ENCODE data around the gene IKBKE. TPM values are rescaled to one million over a fixed set of nuclear protein-coding genes. Genes with fewer than 3 reads are reported as not detected.
A peak's percentile ranks its signal among the peaks of the same experiment; 100 is the strongest.

IKBKE gene
- total RNA-seq, 1 experiment from 2014 or later = 12.9 TPM

DNA sequence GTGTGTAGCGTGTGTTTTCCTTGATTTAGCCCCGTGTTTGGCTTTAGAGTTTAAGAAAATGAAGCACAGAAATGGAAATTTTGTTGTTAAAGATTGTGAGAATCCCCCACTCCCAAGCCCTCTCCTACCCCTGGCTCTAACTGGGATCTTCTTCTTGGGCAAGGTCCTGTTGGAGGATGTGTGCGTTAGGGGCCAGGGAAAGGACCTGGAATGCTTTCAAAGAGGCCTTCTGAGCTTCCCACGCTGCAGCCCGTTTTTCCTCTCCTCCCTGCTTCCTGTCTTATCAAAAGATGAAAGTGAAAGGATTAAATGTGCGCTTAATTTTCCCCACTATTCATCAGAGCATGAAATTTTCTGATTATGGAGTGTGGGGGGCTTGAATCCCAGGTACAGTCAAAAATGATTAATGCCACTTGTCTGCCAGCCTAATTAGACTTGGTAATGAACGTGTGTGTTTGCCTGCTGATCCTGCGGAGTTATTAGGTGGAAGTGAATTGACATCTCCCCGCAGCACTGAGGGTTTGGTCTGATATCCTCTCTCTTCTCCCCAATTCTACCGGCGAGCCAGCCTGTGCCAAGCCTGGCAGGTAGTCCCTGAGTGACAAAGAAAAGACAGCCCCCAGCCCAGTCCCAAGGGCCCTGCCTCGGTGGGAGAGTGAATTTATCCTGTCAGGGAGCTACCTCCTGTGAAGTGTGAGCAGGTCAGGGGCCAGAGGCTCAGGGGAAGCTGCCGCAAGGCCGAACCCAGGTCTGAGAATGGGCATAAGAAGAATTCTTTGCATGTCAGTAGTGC lies 42.0 kb downstream of the IKBKE start:
- Histone ChIP-seq H3K4me3 (no peak overlapping the region), H3K36me3 (no peaks in the 10 kb centered on the region), H3K27me3 (no peaks in the 10 kb centered on the region), H3K9me3 (no peaks in the 10 kb centered on the region)
- DNase-seq = no peak

DNA sequence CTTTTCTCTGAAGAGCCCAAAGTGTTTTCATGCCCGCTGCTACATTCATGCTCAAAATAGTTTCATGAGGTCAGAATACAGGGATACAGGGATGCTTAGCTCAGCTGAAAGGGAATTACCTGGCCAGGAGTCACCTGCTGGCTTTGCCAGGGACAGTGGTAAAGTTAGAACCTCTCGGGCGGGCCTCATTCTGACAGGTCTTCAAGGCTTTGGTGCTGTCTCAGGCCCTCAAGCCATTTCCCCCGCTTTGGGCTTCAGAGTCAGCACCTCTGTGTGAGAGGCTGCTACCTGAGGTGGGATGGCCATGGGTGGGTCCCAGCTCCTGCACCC lies 42.5 kb downstream of the IKBKE start:
- H3K27me3 ChIP-seq = no peaks in the 10 kb centered on the region
- no peaks in the 10 kb centered on the region for H3K36me3 ChIP-seq
- no peaks in the 10 kb centered on the region for H3K9me3 ChIP-seq
- H3K4me3 ChIP-seq = no peak overlapping the region
- no peak for DNase-seq

DNA sequence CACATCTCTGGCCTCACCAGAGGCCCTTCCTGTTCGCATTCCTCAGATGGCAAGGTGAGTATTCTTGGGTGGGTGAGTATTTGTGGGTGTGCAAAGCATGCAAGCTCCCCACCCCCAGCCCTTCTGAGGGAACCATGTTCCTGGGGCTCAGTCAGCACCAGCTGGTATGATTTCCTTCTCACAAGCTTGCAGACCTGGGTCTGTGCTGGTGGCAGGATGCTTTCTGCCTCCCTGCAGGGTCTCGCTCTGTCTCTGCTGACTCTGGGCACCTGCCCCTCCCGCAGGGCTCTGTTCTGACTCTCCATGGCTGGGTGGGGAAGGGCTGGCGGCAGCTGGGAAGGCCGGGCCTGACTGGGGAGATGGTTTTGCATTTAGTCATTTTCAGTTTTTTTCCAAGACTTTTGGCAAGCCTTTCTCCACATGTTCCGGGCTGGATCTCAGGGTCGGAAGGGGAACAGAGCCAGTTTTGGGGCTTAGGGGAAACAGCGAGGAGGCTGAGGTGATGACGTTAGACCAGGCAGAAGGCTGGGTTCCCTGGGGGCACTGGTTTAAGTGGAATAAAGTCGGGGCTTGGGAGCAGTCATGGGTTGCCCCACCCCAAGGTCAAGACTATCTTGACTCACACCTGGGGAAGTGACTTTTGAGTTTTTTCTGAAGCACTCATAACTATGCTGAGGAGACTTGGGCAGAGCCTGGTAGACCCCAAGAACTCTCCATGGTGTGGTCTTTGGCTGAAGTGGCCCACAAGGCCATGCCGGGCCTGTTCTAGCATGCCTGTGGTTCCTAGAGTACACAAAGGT lies 43.2 kb downstream of the IKBKE start:
- DNase-seq = peak; percentile 94
- Histone ChIP-seq H3K9me3 (no peaks in the 10 kb centered on the region), H3K27me3 (no peaks in the 10 kb centered on the region), H3K36me3 (no peaks in the 10 kb centered on the region), H3K4me3 (no peak overlapping the region)

DNA sequence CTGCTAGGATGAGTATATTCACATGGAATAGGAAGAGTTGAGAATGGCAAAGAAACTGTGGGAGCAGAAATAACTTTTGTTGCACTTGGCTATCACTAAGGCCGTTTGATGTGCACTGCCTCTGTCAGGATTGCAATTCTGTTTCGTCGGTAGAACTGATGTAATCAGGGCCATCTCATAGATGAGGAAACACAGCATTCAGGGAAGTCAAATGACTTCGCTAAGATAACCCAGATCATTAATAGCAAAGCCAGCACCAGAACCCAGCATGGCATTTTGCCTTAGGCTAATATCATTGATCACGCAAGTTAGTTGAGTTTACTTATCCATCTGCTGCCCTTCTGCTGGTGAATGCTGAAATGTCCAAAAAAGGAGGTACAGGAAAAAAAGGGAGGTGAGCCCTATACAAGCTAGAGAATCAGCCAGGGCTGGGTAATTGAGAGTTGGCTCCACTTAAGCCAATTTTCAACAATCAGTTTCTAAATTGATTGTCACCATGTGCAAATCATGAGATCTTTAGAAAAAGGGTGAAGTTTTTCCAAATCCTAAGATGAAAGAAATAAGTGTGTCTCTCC lies 44.6 kb downstream of the IKBKE start:
- no peaks in the 10 kb centered on the region for H3K9me3 ChIP-seq
- H3K27me3 ChIP-seq = no peaks in the 10 kb centered on the region
- DNase-seq = no peak
- no peak overlapping the region for H3K4me3 ChIP-seq
- H3K36me3 ChIP-seq = no peaks in the 10 kb centered on the region

DNA sequence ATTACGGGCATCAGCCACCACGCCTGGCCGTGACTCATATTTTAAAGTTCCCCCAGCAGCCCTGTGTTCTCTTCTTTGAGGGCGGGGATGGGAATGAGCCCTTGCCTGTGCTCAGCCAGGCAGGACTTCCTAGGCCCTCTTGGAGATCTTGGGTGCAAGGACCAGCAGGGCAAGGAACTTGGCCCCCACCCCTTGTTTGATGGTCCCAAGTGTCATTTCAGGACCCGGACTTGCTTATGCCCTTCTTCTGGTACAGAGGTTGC lies 46.4 kb downstream of the IKBKE start:
- no peak for DNase-seq
- H3K9me3 ChIP-seq = no peaks in the 10 kb centered on the region
- H3K4me3 ChIP-seq = no peak overlapping the region
- no peaks in the 10 kb centered on the region for H3K27me3 ChIP-seq
- no peaks in the 10 kb centered on the region for H3K36me3 ChIP-seq

DNA sequence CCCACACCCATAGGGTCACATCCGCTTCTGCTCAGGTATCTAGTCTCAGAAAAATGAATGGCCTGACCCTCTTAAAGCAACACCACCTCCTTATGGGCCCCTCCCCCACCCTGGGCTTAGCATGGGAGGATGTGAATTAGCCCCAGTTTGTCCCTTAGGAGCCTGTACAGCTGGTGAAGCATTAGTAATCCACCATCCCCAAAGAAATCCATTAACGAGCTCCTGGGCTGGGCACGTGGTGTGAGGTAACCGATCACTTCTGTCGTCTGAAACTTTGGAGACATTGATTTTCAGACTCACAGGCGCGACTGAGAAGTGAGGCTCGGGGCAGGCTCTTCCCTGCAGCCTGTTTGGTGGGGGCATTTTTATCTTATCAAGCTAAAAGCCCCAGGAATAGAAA lies 47.5 kb downstream of the IKBKE start:
- Histone ChIP-seq H3K27me3 (no peaks in the 10 kb centered on the region), H3K9me3 (no peaks in the 10 kb centered on the region), H3K4me3 (no peak overlapping the region), H3K36me3 (no peaks in the 10 kb centered on the region)
- no peak for DNase-seq

DNA sequence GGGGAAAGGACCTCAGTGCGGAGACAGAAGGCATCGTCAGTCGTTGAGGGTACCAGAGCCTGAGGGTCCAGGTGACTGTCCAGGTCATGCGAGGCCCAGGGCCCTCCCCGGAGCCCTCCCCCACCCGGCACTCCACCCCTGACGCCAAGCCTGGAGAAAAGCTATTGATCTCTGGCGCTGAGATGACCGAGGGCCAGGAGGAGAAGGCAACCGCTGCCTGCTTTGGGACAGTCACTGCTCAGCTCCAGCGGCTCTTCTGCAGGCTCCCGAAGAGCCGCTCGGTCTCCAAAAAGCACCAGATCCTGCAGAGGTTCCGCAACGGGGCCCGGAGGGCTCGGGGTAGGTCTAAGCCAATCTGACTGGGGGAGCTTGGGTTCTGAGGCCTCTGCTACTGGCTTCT lies 47.9 kb downstream of the IKBKE start:
- Histone ChIP-seq H3K27me3 (no peaks in the 10 kb centered on the region), H3K9me3 (no peaks in the 10 kb centered on the region), H3K4me3 (no peak overlapping the region), H3K36me3 (no peaks in the 10 kb centered on the region)
- no peak for DNase-seq

DNA sequence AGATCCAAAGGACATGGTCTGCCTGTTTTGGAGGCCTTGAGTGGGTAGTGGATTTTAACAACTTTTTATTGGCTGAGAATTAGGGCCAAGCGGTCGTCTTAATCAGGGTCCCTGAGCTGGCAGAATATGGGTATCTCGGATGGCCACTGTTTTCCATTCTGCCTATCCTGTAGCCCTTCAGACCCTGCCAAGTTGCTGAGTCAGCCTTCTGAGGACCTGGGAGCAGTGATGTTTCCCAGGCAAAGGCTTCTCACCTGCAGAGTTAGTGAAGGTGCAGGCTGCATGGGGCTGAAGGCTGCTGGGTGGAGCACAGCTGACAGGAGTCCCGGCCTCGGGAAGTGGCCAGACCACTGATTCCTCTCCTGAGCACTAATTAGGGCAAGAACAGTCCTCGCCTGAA lies 48.5 kb downstream of the IKBKE start:
- no peaks in the 10 kb centered on the region for H3K27me3 ChIP-seq
- DNase-seq = no peak
- no peaks in the 10 kb centered on the region for H3K9me3 ChIP-seq
- no peaks in the 10 kb centered on the region for H3K36me3 ChIP-seq
- no peak overlapping the region for H3K4me3 ChIP-seq

DNA sequence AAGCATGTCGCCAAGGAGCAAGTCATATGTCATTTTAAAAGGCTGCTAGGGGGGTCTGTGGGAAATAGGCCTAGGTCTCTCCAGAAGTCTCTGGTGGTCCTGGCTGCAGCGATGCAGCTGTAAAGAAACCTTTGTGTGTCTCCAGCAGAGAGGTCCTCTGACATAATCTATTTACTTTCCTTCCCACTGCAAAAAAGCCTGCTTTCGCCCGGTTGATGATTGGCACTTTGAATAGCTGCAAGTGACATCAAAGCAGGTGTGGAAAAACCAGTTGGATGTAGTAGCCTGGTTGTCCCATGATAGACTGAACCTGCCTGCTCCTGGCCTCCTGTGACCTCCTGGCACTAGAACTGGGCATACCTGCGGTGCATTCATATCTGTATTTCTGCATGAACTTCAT lies 50.9 kb downstream of the IKBKE start:
- no peaks in the 10 kb centered on the region for H3K9me3 ChIP-seq
- DNase-seq = no peak
- H3K27me3 ChIP-seq = no peaks in the 10 kb centered on the region
- H3K4me3 ChIP-seq = no peak overlapping the region
- H3K36me3 ChIP-seq = no peaks in the 10 kb centered on the region

DNA sequence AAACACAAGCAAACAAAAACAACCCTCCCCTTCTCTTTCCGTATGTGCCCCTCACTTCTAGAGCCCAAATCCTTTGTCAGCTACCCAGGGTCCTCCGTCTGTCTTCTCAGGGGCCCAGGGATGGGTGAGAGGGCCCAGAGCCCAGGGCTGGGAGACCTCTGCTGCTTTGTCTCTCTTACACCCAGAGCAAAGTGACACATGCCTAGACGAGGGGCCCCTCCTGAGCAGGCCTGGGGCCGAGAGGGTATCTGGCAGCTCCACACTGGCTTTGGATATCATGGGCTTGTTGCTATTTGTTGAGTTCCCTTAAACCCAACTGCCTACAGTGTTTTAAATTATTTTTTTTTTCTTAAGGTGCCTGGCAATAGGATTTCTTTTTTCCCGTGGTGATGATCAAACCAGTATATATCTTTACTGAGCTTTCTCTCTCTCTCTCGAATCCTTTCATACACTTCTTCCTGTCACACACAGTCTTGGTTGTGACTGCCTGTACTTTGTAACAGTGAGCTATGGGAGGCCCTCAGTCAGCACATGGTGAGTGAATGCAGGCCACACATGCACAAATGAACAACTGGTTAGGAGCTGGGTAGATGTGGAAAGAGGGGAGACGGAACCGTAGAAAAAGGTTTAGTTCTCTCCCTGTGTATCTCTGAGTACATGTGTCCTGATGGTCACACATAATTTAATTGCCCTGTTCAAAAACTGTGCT lies 51.6 kb downstream of the IKBKE start:
- DNase-seq = no peak
- Histone ChIP-seq H3K4me3 (no peak overlapping the region), H3K36me3 (no peaks in the 10 kb centered on the region), H3K27me3 (no peaks in the 10 kb centered on the region), H3K9me3 (no peaks in the 10 kb centered on the region)

DNA sequence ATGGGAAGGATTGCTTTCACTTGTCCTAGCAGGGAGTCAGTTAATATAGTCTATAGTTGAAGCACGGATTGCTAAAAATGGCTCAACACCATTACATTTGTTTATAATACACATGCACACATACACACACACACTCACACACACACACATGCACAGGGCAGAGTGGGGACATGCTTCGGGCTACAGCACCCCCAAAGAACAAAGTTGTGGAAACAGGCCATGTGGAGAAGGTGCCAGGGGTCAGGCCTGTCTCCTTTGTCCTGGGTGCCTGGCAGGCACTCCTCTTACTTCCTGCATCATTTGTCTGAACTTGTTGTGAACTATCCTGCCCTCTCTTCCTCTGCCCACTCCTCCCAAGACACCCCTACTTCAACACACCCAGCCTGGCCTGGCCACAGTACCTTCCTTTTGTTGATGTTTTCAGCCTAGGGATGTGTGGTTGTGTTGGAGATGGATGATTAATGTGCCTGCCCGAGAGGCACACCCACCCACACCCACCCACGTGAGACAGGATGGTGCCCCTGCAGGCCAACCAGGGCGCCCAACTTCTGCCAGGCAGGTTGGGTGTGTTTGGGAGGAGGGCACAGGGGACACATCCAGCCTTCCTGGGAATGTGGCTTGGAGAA lies 54.6 kb downstream of the IKBKE start:
- Histone ChIP-seq H3K36me3 (no peaks in the 10 kb centered on the region), H3K9me3 (no peaks in the 10 kb centered on the region), H3K4me3 (no peak overlapping the region), H3K27me3 (no peaks in the 10 kb centered on the region)
- no peak for DNase-seq

DNA sequence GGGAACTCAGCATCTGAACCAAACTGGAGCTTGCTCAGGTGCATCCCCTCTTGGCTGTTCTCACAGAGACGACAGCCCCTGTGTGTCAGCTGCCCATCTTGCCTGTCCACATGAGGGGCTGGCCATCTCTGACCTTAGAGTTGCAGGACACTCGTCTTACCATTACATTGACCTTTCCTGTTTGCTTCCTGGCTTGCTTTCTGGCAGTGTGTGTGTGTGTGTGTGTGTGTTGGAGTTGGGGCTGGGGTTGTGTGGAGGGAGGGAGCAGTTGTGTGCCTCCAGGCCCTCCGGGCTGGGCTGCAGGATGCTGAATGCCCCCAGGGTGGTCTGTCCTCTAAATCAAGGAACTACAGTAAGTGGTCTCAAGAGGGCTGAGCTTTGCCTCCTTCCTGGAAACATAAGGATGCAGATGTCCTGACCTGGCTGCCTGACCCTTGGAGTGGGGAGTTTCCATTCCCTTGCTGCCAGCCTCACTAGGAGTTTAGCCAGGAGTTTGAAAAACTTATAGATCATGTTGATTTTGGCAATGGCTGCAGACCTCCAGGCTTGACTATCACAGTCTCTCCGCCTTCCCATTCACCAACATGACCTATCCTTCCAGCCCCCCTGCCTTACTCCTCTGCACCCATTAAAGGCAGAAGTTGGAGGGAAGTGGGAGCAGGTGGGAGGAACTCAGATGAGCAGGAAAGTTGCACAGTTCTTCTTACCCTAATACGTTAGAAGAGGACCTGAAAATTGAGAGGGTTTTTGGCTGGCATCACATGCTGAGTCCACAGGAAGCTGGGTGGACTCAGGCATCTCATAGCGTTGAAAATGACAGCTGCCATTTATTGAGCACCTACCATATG lies 56.0 kb downstream of the IKBKE start:
- Histone ChIP-seq H3K9me3 (no peaks in the 10 kb centered on the region), H3K27me3 (no peaks in the 10 kb centered on the region), H3K4me3 (no peak overlapping the region), H3K36me3 (no peaks in the 10 kb centered on the region)
- peak; percentile 63 for DNase-seq

DNA sequence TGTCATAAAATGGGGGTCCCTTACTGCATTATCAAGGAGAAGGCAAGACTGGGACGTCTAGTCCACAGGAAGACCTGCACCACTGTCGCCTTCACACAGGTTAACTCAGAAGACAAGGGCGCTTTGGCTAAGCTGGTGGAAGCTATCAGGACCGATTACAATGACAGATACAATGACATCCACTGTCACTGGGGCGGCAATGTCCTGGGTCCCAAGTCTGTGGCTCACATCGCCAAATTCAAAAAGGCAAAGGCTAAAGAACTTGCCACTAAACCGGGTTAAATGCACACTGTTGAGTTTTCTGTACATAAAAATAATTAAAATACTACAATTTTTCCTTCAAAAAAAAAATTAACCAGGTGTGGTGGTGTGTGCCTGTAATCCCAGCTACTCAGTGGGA lies 59.1 kb downstream of the IKBKE start:
- Histone ChIP-seq H3K9me3 (no peaks in the 10 kb centered on the region), H3K27me3 (no peaks in the 10 kb centered on the region), H3K4me3 (no peak overlapping the region), H3K36me3 (no peaks in the 10 kb centered on the region)
- no peak for DNase-seq

DNA sequence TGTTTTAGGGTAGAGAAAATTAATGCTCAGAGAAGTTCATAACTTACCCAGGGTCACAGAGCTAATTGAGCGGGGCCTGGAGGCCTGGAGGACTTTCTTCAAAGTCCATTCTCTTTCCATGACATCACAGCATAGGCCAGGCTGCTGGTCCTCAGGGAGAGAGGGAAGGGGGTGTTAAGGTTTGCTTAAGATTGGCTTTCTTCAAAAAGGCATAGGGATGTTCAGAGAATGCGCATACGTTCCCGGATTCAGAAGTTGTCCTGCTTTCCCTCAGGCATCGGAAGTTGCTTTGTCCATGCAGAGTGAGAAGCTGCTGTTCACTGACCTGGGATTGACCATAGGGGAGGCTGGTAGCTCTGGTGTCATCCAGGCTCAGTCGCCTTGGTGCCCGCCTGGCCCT lies 62.1 kb downstream of the IKBKE start:
- H3K9me3 ChIP-seq = no peaks in the 10 kb centered on the region
- H3K27me3 ChIP-seq = no peaks in the 10 kb centered on the region
- H3K36me3 ChIP-seq = no peaks in the 10 kb centered on the region
- DNase-seq = no peak
- no peak overlapping the region for H3K4me3 ChIP-seq

DNA sequence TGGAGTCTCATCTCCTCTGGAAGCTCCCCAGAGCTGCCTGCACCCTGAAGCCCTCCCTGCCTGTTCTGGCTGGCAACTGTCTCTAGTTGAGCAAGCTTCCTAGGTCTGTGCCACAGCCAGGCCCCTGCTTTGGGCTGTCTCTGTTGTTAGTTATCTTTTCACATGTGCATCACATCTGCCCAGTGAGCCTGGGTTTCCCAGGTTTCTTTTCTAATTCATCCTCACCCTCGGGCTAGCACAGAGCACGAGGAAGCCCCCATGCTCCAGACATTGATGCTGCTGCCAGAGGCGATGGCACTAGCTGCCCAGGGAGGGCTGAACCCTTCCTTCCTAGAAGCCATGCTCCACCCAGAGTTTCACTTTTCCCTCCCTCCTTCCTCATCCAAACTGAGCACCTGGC lies 64.3 kb downstream of the IKBKE start:
- no peaks in the 10 kb centered on the region for H3K27me3 ChIP-seq
- no peaks in the 10 kb centered on the region for H3K36me3 ChIP-seq
- H3K4me3 ChIP-seq = no peak overlapping the region
- H3K9me3 ChIP-seq = no peaks in the 10 kb centered on the region
- DNase-seq = no peak

DNA sequence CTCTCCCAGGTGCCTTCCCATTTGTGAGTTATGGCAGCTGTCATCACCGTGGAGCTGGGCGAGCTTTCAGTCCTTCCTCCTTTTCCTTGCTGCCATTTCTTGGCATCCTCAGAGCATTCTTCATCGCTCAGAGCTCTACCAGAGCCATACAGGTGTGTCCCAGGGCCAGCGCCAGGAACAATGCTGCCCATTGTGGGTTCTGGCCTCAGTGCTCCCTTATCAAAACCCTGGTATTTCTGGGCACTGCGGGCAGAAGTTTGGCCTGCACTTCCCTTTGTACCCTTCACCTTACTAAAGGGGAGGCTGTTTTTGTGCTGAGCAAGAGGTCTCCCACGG lies 65.5 kb downstream of the IKBKE start:
- H3K36me3 ChIP-seq = no peaks in the 10 kb centered on the region

More for the DNA sequence above, 65.5 kb downstream of the IKBKE start:
- no peak overlapping the region for H3K4me3 ChIP-seq
- no peaks in the 10 kb centered on the region for H3K27me3 ChIP-seq
- no peaks in the 10 kb centered on the region for H3K9me3 ChIP-seq
- no peak for DNase-seq

Data from MG63 (cell line).